Peyer's patch (tissue), 4 donors: ENCODE measurements around the gene SLC9A5.

Source experiments
- POLR2A ChIP-seq, 2 donors: fragments of 450-650 bp; IDR thresholded peaks; one replicate each; pipeline ENCODE4 v1.5.1; 2017; ENCODE audit warnings: antibody characterized with exemption in 2 of 2, mild to moderate bottlenecking in 2 of 2, moderate library complexity in 2 of 2
- TF ChIP-seq, protein P1 (sequence below), 6 experiments: fragments of 450-650 bp in 4 of 6; fragments of 200-600 bp in 2 of 6; sonication (generic) in 1 of 6; IDR thresholded peaks; one replicate each; pipeline ENCODE4 v1.5.1; 2017 to 2019; ENCODE audit warnings: antibody characterized with exemption in 6 of 6, mild to moderate bottlenecking in 3 of 6, moderate library complexity in 1 of 6

DNA sequence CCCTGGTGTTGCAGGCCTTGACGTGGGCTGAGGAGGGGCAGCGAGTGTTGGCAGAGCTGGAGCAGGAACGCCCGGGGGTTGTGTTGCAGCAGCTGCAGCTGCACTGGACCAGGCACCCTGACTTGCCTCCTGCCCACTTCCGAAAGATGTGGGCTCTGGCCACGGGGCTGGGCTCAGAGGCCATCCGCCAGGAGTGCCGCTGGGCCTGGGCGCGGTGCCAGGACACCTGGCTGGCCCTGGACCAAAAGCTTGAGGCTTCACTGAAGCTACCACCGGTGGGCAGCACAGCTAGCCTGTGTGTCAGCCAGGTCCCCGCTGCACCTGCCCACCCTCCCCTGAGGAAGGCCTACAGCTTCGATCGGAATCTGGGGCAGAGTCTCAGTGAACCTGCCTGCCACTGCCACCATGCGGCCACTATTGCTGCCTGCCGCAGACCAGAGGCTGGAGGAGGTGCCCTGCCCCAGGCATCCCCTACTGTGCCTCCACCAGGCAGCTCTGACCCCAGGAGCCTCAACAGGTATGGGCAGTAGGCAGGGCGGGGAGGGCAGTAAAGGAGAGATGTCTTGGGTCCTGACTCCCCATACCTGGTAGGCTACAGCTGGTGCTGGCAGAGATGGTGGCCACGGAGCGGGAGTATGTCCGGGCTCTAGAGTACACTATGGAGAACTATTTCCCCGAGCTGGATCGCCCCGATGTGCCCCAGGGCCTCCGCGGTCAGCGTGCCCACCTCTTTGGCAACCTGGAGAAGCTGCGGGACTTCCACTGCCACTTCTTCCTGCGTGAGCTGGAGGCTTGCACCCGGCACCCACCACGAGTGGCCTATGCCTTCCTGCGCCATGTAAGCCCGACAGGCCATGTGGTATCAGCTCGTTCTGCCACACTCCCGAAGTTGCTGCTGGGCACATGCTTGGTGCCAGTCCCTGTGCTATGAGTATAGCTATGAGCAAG, 36.2 kb downstream of the SLC9A5 start:
- TF ChIP-seq, protein P1, sequence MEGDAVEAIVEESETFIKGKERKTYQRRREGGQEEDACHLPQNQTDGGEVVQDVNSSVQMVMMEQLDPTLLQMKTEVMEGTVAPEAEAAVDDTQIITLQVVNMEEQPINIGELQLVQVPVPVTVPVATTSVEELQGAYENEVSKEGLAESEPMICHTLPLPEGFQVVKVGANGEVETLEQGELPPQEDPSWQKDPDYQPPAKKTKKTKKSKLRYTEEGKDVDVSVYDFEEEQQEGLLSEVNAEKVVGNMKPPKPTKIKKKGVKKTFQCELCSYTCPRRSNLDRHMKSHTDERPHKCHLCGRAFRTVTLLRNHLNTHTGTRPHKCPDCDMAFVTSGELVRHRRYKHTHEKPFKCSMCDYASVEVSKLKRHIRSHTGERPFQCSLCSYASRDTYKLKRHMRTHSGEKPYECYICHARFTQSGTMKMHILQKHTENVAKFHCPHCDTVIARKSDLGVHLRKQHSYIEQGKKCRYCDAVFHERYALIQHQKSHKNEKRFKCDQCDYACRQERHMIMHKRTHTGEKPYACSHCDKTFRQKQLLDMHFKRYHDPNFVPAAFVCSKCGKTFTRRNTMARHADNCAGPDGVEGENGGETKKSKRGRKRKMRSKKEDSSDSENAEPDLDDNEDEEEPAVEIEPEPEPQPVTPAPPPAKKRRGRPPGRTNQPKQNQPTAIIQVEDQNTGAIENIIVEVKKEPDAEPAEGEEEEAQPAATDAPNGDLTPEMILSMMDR (IDR thresholded peaks at IDR 0.05): peak in 4 of 6 experiments; percentile 27 to 58 (median 54)
- TF ChIP-seq POLR2A (IDR thresholded peaks at IDR 0.05): no peak
